Left lung (tissue), 10 donors: ENCODE data around the gene TMEM203. TPM values are rescaled to one million over a fixed set of nuclear protein-coding genes. Genes with fewer than 3 reads are reported as not detected.
A peak's percentile ranks its signal among the peaks of the same experiment; 100 is the strongest.

Experiments
- ATAC-seq: fragments of 200-7000 bp; cut with Tn5 transposase; one replicate; pipeline ENCODE4 v1.9.1; 2020; ENCODE audit warnings: moderate library complexity
- DNase-seq, 4 donors: peaks; one replicate each; pipeline ENCODE4 v3.0.0-alpha.2; 2013 to 2020
- H3K27ac ChIP-seq, 2 donors: fragments of 200-600 bp; sonication (generic) in 1 of 2; one replicate each; pipeline versions ENCODE4 v1.5.0 to v1.8.0; 2020 to 2021
- H3K27me3 ChIP-seq, 2 donors: fragments of 200-600 bp; sonication (generic) in 1 of 2; one replicate each; pipeline versions ENCODE4 v1.5.0 to v1.8.0; 2020 to 2021
- H3K36me3 ChIP-seq, 2 donors: fragments of 200-600 bp; sonication (generic) in 1 of 2; one replicate each; pipeline versions ENCODE4 v1.5.0 to v1.8.0; 2020 to 2021
- H3K4me1 ChIP-seq, 2 donors: fragments of 200-600 bp; one replicate each; pipeline ENCODE4 v1.8.0; 2021
- H3K4me3 ChIP-seq, 2 donors: fragments of 200-600 bp; sonication (generic) in 1 of 2; one replicate each; pipeline versions ENCODE4 v1.5.0 to v1.8.0; 2020 to 2021; ENCODE audit warnings: mild to moderate bottlenecking in 1 of 2
- H3K9me3 ChIP-seq, 2 donors: fragments of 200-600 bp; sonication (generic) in 1 of 2; one replicate each; pipeline versions ENCODE4 v1.5.0 to v1.8.0; 2020 to 2021
- intact Hi-C, 2 donors: fragments of 100-400 bp; cut with DNase I; formaldehyde crosslinking; loops; one replicate each; pipeline versions ENCODE4 v1.11.2 to v1.14.2; 2022
- polyA plus RNA-seq, 6 donors: library from polyadenylated mRNA; unstranded; fragments of 120-200 nt; gene quantifications; one replicate each; pipeline ENCODE4 v1.2.1, GENCODE V29; 2013; ENCODE audit not compliant: insufficient read length in 6 of 6
- total RNA-seq, 2 donors: library from RNA; stranded (reverse); fragmentation: NEBNext Ultra II Directional; extraction: Animal tissue kit (Norgen Biotek cat#: 25700); gene quantifications; one replicate each; pipeline ENCODE4 v1.2.1, GENCODE V29; 2021
- TF ChIP-seq, protein P1 (sequence below), 2 donors: fragments of 200-600 bp; sonication (generic) in 1 of 2; IDR thresholded peaks; one replicate each; pipeline versions ENCODE4 v1.5.0 to v1.8.0; 2021; ENCODE audit warnings: antibody characterized with exemption in 2 of 2
- donor health status: DM: no; HTN: yes; CAD: no.
- donor health status: DM: no; HTN: no; CAD: no.

Gene TMEM203
- total and polyA plus RNA-seq, 8 donors = 30.4 to 37.8 (median 31.8) TPM

DNA sequence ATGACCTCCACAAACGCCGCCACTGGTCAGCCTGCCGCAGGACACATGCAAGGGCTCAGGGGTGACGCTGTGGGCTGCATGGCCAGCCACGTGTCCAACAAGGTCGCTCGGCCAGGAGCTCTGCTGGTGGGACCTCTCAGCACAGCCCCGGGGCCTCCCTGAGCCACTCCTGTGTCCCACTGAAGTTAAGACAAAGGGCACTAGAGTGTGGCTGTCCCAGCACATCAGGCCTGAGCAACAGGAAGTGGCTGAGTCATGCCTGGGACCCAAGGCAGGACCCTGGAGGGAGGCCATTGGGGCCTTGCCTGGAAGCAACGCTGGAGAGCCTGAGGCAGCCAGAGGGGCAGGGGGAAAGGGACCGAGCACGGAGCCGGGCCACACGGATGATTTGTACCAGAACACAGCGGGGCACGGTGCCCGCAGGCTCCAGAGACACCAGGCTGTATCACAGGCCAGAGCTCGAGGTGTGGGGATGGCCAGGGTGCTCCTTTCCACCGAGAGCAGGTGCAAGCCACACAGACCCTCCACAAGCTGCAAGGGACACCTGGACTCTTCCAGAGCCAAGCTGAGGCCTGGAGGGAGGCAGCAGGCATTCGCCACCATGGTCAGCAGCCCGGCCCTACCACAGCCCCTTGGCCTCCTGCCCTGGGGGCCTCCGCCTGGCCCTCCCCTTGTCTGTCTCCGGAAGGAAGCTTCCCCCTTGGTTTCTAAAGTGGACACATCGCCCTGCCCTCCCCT, 27.1 kb downstream of the TMEM203 start:
- peaks cover 0 to 67% of the 10 kb centered on the region in 2 donors for H3K36me3 ChIP-seq
- ATAC-seq = no peak

DNA sequence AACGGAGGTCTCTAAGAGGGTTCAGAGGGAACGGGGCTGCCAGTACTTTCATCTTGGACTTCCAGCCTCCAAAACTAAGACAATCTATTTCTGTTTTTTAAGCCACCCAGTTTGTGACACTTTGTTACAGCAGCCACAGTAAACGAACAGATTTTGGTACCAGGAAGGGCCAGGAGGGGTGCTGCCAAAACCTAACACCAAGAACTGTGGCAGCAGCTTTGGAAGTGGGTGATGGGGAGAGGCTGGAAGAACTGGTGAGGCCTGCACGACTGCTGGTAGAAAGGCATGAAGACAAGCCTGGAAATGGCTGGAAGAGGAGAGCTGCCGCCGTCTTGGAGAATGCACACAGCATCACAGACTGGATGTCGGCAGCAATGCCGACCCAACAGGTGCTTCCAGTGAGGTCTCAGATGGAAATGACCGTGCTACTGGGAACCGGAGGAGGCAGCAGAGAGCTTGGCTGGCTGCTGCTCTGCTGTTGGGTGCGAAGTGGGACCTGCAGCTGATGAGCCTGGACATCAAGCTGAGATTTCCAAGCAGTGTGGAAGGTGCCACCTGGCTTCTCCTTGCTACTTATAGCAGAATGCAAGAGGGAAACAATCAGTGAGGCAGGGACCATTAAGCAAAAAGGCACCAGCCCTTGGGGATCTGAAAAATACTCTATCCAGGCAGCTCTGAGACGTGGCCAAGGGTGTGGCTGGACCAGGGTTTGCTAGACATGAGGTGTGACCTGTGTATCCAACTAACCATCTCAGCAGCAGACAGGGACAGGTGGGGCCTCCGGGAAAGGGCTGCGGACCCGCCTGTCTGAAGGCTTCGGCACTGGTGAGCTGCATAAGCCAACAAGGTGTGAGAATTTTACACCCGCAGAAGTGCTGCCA, 28.9 kb downstream of the TMEM203 start:
- DNase-seq = no peak
- H3K4me3 ChIP-seq = no peak overlapping the region
- peaks cover 0 to 6% of the 10 kb centered on the region in 2 donors for H3K4me1 ChIP-seq
- H3K9me3 ChIP-seq = no peaks in the 10 kb centered on the region
- ATAC-seq = peak; percentile 55
- no peak overlapping the region for H3K27ac ChIP-seq
- H3K27me3 ChIP-seq = peaks cover 0 to 45% of the 10 kb centered on the region in 2 donors
- H3K36me3 ChIP-seq = peaks cover 0 to 49% of the 10 kb centered on the region in 2 donors
- intact Hi-C loops = no loop called here
- TF ChIP-seq, protein P1, sequence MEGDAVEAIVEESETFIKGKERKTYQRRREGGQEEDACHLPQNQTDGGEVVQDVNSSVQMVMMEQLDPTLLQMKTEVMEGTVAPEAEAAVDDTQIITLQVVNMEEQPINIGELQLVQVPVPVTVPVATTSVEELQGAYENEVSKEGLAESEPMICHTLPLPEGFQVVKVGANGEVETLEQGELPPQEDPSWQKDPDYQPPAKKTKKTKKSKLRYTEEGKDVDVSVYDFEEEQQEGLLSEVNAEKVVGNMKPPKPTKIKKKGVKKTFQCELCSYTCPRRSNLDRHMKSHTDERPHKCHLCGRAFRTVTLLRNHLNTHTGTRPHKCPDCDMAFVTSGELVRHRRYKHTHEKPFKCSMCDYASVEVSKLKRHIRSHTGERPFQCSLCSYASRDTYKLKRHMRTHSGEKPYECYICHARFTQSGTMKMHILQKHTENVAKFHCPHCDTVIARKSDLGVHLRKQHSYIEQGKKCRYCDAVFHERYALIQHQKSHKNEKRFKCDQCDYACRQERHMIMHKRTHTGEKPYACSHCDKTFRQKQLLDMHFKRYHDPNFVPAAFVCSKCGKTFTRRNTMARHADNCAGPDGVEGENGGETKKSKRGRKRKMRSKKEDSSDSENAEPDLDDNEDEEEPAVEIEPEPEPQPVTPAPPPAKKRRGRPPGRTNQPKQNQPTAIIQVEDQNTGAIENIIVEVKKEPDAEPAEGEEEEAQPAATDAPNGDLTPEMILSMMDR (IDR thresholded peaks at IDR 0.05) = peak; percentile 19 to 27

More for the DNA sequence above, 27.1 kb downstream of the TMEM203 start:
- intact Hi-C loops = no loop called here
- TF ChIP-seq, protein P1 (IDR thresholded peaks at IDR 0.05) = no peak
- Histone ChIP-seq H3K27ac (no peak overlapping the region), H3K4me1 (peaks cover 0 to 6% of the 10 kb centered on the region in 2 donors), H3K4me3 (no peak overlapping the region), H3K9me3 (no peaks in the 10 kb centered on the region), H3K27me3 (peaks cover 0 to 27% of the 10 kb centered on the region in 2 donors)
- no peak for DNase-seq

DNA sequence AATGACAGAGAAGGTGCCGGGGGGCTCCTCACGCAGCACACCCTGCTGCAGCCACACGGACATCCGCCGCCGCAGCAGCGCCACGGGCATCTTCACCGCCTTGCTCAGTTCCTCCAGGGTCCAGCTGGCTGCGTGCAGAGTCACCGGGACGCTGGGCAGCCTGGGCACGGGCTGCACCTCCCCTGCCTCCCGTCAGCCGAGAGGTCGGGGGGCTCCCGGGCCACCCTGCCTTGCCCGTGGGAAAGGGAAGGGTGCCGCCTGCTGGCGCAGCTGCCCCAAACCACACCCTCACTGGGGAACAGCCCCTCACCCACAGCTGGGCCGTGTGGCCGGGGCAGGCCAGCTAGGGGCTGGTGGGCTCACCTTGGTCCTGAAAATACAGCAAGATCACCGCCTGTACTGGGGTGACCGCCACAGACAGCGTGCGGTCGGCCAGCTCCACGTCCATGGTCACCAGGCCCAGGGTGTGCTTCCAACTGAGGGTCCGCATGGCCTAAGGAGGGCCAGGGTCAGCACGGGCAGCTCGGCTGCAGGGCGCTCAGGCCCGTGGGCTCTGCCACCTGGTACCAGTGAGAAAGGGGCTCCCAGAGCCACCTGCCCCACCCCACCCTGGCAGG, 30.0 kb downstream of the TMEM203 start:
- intact Hi-C loops = no loop called here
- peaks cover 0 to 6% of the 10 kb centered on the region in 2 donors for H3K4me1 ChIP-seq
- ATAC-seq (no peak), DNase-seq (no peak)
- H3K27me3 ChIP-seq = peaks cover 5 to 56% of the 10 kb centered on the region in 2 donors
- no peak overlapping the region for H3K4me3 ChIP-seq
- peaks cover 0 to 38% of the 10 kb centered on the region in 2 donors for H3K36me3 ChIP-seq
- H3K9me3 ChIP-seq = no peaks in the 10 kb centered on the region
- H3K27ac ChIP-seq = no peak overlapping the region
- TF ChIP-seq, protein P1 (IDR thresholded peaks at IDR 0.05) = no peak

DNA sequence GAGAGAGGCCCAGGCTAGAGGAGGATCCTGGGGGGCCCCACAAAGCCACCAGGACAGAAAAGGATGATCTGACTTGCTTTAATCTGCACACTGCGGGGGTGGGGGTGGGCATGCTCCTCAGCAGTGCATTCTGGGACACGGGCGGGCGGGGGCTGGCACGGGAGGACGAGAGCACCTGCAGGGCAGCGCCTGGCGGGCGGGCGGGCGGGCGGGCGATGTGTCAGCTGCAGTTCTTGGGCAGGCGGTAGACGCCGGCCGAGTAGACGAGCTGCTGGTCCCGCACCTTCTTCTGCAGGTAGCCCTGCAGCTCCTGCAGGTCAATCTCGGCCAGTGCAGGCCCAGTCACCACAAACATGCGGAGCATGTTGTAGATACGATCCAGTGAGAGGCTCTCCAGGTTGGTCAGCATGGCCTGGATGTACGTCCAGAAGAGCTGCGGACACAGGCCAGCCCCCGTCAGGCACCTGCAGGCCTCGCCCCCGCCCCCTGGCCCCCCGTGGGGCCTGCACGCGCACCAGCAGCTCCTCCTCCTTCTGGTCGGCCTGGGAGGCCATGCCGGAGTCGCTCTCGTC, 30.6 kb downstream of the TMEM203 start:
- TF ChIP-seq, protein P1 (IDR thresholded peaks at IDR 0.05) = no peak
- Histone ChIP-seq H3K4me3 (no peak overlapping the region), H3K36me3 (peaks cover 0 to 32% of the 10 kb centered on the region in 2 donors), H3K4me1 (peaks cover 0 to 8% of the 10 kb centered on the region in 2 donors), H3K27ac (no peak overlapping the region), H3K9me3 (no peaks in the 10 kb centered on the region), H3K27me3 (peaks cover 11 to 63% of the 10 kb centered on the region in 2 donors)
- intact Hi-C loops = no loop called here
- ATAC-seq = peak; percentile 9
- no peak for DNase-seq
